ENCODE data around the gene TRANK1. TPM values are rescaled to one million over a fixed set of nuclear protein-coding genes. Genes with fewer than 3 reads are reported as not detected.

TRANK1 gene
- total and polyA plus RNA-seq, 2 of the 8 experiments (the other 6 are each of a cell fraction or from before 2014, with no cell fraction given): 2.9 to 8.8 TPM

DNA sequence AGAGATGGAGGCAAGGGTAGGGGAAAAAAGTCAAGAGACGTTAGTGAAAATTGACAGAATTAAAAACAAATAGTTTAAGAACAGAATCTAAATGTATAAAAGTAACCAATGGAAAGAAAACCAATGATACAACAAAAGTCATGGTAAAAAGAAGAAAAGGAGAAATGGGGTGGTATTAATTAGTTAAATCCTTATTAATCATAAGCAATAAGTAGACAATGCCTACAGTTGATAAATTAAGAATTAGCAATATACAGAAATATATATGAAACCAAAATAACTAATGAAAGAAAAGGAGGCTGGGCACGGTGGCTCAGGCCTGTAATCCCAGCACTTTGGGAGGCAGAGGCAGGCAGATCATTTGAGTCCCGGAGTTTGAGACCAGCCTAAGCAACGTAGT is 24.2 kb upstream of the TRANK1 start (continued):
- TF ChIP-seq HDAC2 (IDR thresholded peaks at IDR 0.05; ENCODE audit: borderline replicate concordance in 1 of 2, low read depth in 2 of 2, low read length in 2 of 2): no peak
- no peak for TF ChIP-seq SP1 (IDR thresholded peaks at IDR 0.05; ENCODE audit: low read depth, low read length)
- TF ChIP-seq, protein P1, sequence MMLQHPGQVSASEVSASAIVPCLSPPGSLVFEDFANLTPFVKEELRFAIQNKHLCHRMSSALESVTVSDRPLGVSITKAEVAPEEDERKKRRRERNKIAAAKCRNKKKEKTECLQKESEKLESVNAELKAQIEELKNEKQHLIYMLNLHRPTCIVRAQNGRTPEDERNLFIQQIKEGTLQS (IDR thresholded peaks at IDR 0.05; ENCODE audit: insufficient read depth, low read depth, low read length): no peak
- no peak for TF ChIP-seq KDM5A (IDR thresholded peaks at IDR 0.05; ENCODE audit: low read length)

Data from H1 (cell line).